ENCODE results near the gene OSBPL5.
"Not testable (repeated sequence)": the region's sequence is repeated elsewhere in the genome, so short reads cannot be mapped to it uniquely, and the experiment has no call there.

The OSBPL5 gene

DNA sequence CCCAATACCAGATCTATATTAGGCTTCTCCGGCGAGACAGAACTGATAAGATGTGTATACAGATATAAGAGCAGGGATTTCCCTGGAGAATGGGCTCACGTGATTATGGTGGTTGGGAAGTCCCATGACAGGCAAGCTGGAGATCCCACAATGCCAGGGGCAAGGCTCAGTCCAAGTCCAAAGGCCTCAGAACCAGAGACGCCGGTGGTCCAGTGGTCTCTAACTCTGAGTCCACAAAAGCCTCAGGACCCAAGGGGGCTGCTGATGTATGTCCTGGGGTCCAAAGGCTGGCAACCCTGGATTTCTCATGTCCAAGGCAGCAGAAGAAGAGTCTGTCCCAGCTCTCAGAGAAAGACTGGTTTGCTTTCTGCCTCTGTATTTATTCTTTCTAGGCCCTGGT lies 15.8 kb upstream of the OSBPL5 start:
- DNase-seq: no peak

DNA sequence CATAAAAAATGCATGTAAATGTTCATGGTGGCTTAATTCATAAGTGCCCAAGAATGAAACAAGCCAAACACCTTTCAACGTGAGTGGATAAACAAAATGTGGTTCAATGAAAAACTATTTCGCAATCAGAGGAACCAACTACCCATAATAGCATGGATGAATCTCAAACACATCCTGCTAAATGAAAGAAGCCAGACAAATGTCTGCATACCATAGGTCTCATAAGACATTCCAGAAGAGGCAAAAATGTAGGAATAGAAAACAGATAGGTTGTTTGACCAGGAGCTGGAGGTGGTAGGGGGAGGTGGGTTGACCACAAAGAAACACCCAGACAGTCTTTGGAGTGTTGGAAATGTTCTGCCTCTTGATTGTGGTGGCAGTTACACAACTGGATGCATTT lies 13.2 kb upstream of the OSBPL5 start:
- DNase-seq: no peak

DNA sequence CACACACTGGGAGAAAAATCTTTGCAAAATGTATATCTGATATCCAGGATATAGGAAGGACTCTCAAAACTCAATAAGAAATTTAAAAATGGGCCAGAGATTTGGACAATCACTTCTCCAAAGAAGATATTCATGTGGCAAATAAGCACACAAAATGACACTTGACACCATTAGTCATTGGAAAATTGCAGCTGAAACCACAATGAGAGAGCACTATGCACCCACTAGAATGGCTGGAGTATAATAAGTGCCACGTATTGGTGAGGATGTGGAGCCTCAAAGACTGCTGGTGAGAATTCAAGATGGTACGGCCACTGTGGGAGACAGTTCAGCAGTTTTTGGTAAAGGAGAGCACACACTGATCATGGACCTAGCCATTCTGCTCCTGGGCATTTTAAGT lies 12.8 kb upstream of the OSBPL5 start:
- DNase-seq: no peak

DNA sequence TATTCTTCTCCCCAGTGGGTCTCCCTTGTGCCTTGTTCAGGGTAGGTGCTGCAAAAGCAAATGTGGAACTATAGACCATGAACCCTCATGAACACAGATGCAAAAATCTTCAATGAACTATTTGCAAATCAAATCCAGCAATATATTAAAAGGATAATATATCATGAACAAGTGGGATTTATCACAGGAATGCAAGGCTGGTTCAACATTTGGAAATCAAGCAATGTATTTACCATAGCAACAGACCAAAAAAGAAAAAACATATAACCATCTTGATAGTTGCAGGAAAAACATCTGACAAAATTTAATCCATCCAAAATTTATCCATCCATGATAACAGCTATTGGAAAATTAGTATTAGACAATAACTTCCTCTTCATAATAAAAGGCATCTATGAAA lies 11.4 kb upstream of the OSBPL5 start:
- no peak for DNase-seq

DNA sequence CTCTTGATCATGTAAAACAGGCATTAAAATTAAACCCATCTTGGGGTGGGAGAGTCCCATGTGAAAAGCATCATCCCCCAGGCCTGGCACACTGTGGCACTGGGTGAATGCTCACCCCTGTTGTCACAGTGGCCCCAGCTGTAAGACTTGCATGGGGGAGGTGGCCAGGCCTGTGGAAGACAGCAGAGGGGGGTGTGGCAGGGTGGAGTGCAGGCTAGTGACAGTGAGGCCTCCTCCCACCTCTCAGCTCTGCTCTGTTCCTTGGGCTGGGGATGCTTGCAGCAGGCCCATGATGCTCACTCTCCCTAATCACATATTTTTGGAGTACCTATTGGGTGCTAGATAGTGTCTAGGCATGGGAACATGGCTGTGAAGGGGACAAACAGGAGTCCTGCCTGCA lies 10.1 kb upstream of the OSBPL5 start:
- no peak for DNase-seq

DNA sequence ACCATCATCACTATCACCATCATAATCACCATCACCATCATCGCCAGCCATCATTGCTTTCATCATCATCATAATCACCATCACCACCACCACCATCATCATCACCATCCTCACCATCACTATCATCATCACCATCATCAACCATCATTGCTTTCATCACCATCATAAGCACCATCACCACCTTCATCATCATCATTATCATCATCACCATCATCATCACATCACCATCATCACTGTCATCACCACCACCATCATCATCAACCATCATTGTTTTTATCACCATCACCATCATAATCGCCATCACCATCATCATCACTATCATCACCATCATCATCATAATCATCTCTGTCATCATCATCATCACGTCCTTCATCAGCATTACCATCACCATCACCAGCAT lies 9.3 kb upstream of the OSBPL5 start:
- no peak for DNase-seq

DNA sequence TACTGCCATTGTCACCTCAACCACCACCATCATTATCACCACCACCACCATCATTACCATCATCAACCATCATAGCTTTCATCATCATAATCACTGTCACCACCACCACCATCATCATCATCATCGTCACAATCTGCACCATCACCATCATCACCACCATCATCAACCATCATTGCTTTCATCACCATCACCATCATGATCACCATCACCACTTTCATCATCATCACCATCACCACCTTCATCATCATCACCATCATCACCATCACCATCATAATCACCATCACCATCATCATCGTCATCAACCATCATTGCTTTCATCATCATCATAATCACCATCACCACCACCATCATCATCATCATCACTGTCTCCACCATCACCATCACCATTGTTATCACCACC lies 8.7 kb upstream of the OSBPL5 start:
- DNase-seq: no peak

DNA sequence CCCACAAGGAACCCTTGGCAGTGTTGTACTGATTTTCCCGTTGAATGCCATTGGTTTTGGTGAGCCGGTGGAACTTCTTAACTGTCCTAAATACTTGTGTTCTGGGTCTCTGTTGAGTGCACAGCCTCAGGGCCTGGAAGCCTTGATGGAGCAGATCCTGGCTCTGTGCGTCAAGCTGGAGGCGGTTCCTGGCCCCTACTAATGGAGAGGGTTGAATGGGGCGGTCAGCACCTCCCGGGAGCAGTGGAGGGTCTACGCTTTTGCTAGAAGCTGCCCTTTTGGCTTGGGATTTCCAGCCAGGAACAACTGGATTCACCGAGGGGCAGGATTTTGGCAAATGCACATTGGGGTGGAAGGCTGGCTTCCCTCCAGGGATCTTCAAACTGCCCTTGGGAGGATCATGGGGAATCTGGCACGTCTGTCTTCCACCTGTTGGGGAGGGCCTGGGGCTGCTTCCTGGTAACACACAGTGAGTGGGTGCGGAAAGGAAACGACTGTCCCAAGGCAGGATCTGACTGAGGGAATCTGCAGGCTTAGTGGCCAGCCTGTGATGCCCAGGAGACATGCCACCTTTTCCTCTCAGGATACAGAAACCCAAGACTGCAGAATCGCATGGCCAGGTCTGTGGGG lies 6.9 kb upstream of the OSBPL5 start:
- DNase-seq: no peak

DNA sequence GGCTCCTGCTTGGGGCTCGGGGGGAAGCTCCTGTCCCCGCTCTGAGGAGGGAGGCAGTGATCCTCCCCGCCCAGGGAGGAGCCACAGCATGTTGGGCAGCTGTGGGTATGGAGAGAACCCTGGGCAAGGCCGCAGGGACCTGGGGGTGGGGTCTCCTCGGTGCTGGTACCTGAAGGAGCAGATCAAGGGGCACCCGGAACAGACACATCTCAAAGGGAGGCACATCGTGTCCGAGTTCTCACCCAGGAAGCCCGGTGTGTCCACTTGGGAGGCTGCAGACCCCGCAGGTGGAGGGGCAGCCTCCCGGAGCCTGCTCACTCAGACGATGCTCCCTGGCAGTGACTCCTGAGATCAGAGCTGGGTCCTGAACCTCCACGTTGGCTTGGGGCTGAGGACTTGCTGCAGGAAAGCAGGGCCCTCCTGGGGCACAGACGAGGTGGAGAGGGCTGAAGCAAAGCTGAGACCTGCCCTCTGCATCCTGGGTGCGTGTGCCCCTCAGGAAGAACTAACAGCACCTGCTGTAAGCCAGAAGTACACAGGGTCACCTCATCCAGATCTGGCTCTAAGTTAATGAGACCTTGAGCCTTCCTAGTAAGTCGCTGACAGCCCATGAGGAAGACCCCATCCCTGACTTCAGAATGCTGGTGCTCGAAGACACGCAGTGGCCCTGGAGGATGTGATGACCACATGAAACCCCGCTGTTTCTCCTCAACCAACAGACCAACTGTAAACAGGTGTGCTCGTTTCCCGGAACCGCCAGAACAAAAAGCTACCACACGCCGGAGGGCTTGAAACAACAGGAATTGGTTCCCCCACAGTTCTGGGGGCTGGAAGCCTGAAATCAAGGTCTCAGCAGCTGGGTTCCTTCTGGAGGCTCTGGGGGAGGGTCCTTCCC lies 5.9 kb upstream of the OSBPL5 start:
- no peak for DNase-seq

DNA sequence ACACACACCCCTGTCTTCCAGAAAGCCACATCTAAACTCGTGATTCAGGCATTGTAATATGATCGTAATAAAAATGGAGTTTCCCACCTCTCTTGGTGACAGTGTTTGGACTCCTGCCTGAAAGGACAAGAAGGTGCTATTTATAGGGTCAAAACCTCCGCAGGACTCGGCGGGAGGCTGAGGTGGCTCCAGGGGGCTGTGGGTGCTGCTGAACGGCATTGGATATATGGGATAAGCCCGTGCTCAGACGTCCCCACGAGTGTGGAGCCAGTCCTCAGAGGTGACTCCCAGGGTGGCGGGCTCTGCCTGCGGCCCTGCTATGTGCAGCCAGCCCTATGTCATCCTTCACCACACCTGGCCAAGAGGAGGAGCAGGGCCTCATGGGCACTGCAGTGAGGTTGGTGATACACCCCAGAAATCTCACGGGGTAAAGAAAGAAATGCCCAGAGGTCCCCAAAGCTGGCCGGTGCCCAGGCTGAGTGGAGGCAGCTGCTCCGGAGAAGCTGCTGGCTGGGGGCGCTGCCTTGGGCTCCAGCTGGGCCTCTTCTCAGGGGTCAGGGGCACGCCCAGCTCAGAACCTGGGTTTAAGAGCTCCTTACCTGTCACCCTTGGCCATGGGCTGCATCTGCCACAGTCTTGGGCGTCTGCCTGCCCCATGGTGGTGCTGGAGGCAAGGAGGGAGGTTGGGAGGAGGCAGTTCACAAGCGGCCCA lies 5.1 kb upstream of the OSBPL5 start:
- no peak for DNase-seq

DNA sequence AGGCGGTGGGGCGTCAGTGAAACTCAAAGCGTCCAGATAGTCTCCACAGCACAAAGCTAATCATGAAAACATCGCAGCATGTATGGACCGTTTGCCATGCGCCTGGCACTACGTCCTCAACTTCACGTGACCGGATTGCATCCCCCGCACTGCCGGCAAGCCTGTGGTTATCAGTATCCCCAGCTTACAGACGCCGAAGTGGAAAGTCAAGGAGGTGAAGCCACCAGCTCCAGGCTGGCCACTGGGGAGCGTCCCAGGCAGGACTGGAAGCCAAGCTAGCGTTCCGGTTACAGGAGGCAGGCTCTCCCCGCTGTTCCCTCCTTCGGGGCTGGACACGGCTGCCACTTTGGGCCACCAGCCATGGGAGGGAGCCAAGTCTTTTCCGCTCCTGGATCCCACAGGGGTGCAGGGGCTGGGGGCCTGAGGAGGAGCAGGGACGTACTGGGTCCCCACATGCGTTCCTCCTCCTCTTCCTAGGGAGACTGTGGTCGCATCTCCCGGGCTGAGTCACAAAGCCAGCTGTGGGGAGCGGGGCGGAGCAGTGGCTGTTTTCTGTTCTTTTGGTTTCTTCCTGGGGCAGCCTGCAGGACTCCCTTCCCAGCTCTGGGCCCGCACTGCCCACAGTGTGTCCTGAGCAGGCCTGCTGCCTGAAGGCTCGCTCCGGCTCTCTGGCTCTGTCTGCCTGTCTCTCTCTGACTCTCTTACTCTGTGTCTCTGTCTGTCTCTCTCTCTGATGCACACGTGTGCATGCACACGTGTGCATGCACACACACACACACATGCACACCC lies 4.3 kb upstream of the OSBPL5 start:
- DNase-seq: peak in 1 of 2 donors; percentile 51

DNA sequence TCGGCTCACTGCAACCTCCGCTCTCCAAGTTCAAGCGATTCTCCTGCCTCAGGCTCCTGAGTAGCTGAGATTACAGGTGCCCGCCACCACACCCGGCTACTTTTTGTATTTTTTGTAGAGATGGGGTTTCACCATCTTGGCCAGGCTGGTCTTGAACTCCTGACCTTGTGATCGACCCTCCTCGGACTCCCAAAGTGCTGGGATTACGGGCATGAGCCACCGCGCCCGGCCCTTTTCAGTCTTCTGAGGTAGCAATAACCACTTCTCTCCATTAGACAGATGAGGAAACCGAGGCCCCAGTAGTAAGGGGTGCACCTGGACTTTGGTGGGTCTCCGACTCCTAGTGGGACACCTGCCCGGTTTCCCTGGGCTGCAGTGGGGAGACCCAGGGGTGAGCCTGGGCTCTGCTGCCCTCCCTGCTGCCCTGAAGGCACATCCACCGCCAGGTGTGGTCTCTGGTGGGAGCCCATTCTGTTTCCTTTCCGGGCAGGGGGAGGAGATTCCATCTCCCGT lies 3.7 kb upstream of the OSBPL5 start:
- DNase-seq: not testable (repeated sequence)

DNA sequence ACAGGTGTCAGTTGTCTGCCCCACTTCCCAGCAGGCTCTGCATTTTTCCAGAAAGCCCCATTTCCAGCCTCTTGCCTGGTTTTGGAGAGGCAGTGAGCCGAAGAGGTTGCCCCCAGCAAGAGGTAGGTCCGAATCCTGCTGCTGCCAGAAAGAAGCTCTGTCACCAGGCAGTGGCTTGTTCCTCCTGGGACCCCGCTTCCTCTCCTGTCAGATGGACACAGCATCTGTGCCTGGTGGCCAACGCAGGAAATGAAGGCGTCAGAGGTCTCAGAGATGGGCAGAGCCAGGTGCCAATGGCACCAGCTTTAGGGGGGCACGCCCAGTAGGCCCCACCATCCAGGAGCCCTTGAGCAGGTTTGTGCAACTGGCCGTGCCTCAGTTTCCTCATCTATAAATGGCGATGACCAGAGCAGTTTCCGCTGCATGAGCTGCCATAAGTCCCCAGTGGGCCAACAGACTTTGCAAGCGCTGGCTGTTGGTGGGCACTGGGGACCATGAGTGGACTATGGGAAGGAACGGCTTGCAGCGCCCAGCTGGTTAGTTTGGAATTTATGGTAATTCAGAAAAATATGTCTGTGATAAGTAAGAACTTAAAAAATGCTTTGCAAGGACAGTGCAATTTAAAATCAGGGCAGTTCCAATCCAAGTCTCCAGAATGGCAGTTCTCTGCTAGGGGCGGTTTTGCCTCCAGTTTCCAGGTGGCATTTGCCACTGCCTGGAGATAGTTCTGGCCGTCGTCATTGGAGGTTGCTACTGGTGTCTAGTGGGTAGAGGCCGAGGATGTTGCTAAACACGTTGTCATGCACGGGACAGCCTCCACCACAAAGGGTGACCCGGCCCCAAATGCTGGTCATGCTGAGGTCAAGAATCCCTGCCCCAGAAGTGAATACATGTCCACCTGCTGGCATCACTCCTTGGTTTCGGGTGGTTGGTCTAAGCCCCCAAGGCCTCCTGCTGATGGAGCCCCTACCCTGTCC lies 2.3 kb upstream of the OSBPL5 start:
- DNase-seq: no peak

DNA sequence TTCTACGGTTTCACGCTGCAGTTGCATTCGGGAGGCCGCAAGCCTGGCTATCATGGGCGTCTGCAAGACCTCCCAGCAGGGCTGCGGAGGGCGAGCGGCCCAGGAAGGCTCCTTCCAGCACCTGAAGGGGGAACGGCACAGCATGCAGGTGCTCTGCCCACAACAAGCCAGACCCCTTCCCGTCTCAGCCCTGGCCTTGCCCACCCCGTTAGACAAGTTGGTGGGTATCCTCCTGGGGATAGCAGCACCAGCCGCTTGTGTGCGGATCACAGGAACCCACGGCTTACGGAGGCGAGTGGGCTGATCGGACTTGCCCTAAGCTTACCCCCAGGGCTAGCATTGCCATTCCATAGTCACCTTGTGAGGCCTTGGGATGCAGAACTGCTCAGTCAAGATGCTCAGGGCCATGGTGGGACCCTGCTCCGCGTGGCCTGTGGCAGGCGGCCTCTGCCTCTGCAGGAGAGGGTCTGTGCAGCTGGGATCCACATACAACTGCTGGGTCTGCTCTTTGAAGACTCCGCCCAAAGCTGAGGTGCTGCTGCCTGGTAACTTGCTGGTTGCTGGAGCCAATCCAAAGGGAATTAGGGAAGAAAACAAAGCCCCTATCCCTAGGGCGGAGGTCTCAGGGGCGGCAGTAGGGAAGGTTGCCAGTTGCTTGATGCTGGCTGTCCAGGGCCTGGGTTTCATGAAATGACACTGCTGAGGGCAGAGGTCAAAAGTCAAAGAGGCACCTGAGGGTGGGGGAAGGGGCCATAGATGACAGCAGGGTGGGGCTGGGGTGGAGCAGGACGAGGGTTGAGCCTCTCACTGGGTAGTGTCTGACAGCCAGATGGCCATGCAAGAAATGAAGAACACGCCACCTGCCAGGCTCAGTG lies 1.4 kb upstream of the OSBPL5 start:
- no peak for DNase-seq

DNA sequence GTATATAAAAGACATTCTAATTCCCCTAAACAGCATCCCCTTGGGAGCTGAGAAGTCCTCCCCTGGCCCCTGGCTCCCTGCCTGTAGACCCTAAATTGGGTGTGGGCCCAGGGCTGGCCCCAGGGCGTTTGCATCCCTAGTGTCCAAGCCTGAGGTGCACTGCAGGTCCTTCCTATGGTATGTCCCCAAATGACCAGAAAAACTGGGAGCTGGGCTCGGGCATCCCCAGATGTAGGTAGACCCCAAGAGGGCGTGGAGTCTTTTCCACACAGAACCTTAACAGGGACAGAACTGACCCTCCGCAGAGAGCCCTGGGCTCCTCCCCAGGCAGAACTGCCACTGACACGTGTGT lies 782 bp upstream of the OSBPL5 start:
- no peak for DNase-seq

DNA sequence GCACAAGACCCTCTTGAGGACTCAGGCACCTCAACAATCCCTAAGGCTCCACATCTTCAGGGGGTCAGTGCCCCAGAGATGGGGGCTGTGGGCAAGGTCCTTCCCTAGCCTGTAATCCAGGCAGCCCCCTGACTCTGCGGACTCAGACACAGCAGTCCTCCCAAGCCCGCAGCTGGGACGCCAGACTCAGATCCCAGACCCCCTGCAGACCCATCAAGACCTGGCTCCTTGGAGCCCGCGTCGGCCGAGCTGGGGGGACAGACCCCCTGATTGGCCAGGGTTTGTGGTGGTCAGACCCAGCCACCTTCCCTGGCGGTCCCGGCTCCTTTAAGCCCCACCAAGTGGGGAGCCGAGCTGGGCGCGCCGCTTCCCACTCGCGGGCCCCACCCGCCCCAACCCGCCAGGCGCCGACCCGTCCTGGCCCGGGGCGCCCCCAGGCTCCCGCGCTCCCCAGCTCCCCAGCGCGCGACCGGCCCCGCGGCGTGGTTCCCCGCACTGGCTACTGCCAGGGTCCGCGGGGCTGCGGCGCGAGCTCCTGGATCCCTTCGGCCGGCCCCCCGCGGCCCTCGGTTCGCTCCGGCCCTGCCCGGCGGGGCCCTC lies 458 bp downstream of the OSBPL5 start:
- no peak for DNase-seq

DNA sequence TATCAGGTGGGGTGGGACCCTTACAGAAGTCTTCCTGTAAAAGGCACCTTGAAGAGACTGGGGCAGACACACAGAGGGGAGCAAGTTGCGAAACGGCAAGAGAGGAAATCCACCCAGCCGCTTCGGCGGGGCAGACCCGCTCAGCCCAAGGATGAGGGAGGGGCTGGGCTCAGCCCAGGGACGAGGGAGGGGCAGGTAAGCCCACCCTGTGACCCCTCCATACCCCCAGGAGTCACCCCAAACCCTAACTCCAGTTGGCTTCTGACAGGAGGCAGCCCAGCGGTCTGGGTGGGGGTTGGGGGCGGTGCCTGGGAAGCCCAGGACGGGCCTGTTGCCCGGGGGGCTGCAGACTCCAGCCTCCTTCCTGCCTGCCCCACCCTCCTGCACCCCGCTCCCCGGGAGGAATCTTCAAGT lies 965 bp downstream of the OSBPL5 start:
- DNase-seq: no peak

DNA sequence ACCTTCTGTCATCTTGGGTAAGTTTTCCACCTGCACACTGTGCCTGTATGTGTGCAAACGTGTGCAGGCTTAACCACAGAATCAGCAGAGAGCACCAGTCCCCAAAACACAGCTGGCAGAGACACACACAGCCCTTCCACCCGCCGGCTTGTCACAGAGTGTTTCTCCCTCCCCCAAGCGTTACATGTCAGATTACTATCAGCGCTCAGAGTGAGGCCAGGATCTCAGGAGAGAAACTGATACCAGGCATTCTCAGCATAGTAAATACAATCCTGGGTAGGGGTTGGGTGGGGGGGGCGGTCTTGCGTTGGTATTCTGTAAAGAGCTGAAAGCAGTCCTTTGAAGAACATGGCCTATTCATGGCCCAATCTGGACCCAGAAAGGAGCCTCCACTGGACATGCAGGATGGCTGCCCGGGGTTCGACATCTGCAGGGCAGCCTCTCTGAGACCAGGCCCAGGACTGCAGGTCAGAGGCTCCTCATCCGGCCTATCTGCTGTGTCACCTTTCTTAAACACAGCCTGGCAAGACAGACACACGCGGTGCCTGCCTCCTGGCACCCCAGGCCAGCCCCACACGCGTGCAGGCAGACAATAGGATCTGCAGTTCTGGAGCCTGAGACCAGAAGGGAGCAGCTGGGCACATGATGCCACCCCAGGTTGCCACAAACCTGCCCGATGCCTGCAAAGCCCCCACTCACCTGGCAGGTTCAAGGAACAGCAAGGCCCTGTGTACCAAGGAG lies 1.7 kb downstream of the OSBPL5 start:
- DNase-seq: no peak

Data from stimulated activated CD4-positive, alpha-beta T cell treated with anti-CD3 and anti-CD28 coated beads, Interleukin-2, amount 100 ng/mL, for 24 hours (primary cell).